ENCODE results near the gene TP53I3.
A peak's percentile ranks its signal among the peaks of the same experiment; 100 is the strongest.
"Not testable (repeated sequence)": the region's sequence is repeated elsewhere in the genome, so short reads cannot be mapped to it uniquely, and the experiment has no call there.

TP53I3 gene

DNA sequence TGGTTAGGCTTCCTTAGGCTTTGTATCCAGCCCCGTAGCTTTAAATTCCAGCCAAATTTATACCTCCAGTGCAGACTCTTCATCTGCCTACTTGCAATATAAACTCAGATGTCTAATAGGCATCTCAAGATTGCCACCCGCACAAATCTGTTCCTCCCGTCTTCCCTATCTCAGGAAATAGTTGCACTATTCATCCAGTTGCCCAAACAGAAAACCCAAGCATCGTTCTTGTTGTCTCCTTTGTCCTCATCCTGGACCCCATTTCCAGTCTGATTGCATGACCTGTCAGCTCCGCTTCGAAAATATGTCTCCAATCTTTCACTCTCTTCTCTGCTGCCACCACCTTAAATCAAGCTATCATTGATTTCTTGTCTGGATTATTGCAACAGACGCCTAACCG, 32.8 kb downstream of the TP53I3 start:
- DNase-seq, result no peak

- no peak for DNase-seq
These were observed 34.3 kb downstream of the TP53I3 start for GRCh38 chr2:24050041-24050979.

- DNase-seq, result peak; percentile 44
These were observed 35.1 kb downstream of the TP53I3 start, which contains the start of gene FKBP1B for GRCh38 chr2:24049485-24050021. Gene FKBP1B (plus strand): TSS chr2:24049741. CDS start chr2:24049850, 109 bp downstream.

GRCh38 chr2:24048769-24049484, 35.7 kb downstream of the TP53I3 start:
- no peak for DNase-seq

DNA sequence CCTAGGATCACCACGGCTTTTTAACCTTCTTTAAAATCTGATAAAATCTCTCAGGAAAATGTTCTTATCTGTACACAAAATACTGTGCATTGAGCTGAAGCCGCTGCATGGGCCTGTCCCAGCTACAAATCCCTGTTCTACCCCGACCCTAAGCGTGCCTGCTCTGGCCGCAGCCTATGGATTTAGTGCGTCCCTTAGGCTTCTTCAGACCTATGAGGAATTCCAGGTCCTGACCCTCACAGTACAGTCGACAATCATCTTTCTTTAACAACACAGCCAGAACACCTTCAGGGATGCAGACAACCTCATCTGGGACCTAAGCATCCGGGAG, 37.0 kb downstream of the TP53I3 start:
- no peak for DNase-seq

- peak; percentile 99 for DNase-seq
These were observed 37.5 kb downstream of the TP53I3 start, which contains the start of gene WDCP for GRCh38 chr2:24046930-24047702. Gene WDCP (minus strand): TSS chr2:24047391. CDS start chr2:24039494, 7,897 bp downstream.

GRCh38 chr2:24046599-24046929, 38.1 kb downstream of the TP53I3 start:
- no peak for DNase-seq

GRCh38 chr2:24045511-24046508, 38.8 kb downstream of the TP53I3 start:
- no peak for DNase-seq

DNA sequence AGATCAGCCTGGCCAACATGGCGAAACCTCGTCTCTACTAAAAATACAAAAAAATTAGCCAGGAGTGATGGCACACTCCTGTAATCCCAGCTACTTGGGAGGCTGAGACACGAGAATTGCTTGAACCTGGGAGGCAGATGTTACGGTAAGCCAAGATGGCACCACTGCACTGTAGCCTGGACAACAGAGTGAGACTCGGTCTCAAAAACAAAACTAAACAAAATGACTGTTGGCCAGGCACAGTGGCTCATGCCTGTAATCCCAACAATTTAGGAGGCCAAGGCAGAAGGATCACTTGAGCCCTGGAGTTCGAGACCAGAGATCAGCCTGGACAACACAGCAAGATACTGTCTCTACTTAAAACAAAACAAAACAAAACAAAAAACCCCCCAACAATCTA, 41.5 kb downstream of the TP53I3 start:
- DNase-seq, result not testable (repeated sequence)

GRCh38 chr2:24040511-24040910, 44.1 kb downstream of the TP53I3 start:
- DNase-seq, result no peak

DNA sequence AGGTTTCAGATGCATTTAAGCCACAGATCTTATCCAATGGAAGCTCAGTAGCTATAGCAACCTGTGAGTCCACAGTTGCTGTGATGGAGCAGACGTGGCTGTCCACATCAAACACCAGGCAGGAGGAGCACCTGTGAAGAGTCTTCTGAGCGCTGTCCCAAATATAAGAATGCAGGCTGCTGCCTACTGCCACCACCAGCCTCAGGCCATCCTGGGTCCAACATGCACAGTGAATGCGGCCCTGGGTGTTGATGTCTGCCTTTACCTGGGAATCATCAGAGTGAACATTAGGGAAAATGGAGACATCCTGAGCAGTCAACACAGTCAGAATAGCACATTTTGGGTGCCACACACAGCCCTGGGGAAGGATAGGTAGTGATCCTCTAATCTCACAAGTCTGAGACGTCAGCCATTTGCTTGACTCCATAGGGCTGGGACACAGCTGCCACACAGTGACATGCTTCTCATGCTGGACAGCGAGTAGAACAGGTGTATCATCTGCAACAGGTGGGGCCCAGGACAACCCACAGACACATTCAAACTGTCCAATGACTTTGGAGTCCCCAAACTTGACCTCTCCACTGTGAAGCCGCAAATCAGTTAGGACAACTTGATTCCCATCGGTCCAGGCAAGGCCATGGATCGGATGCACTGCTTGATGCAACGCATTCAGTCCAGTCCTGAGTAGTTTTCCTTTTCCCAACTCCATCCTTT, 45.7 kb downstream of the TP53I3 start:
- no peak for DNase-seq
